GM19468 (cell line): ENCODE data around the gene PSG7.
"Not testable (repeated sequence)": the region's sequence is repeated elsewhere in the genome, so short reads cannot be mapped to it uniquely, and the experiment has no call there.

ENCODE experiments used
- ATAC-seq: cut with Tn5 transposase; IDR thresholded peaks from one replicate; pipeline ENCODE4 v1.9.1; 2021; ENCODE audit warnings: mild to moderate bottlenecking, moderate library complexity, moderate number of reproducible peaks; ENCODE audit not compliant: unreplicated experiment; ENCODE audit errors: extremely low read depth

Gene PSG7

GRCh38 chr19:42917634-42918033 lies 19.4 kb downstream of the PSG7 start, which contains the start of gene PSG6:
Gene PSG6 (minus strand): TSS chr19:42917894. CDS start chr19:42917792, 102 bp downstream.
- not testable (repeated sequence) for ATAC-seq

- not testable (repeated sequence) for ATAC-seq
These were observed 20.1 kb downstream of the PSG7 start for GRCh38 chr19:42916931-42917330.

GRCh38 chr19:42913516-42913915 lies 23.5 kb downstream of the PSG7 start:
- ATAC-seq: not testable (repeated sequence)

- not testable (repeated sequence) for ATAC-seq
These were observed 24.1 kb downstream of the PSG7 start for GRCh38 chr19:42912941-42913340.

GRCh38 chr19:42911731-42912130 lies 25.3 kb downstream of the PSG7 start:
- not testable (repeated sequence) for ATAC-seq

GRCh38 chr19:42906162-42906561 lies 30.8 kb downstream of the PSG7 start:
- not testable (repeated sequence) for ATAC-seq

- ATAC-seq: not testable (repeated sequence)
These were observed 36.4 kb downstream of the PSG7 start for GRCh38 chr19:42900561-42900960.

GRCh38 chr19:42899674-42900073 lies 37.3 kb downstream of the PSG7 start:
- not testable (repeated sequence) for ATAC-seq

- not testable (repeated sequence) for ATAC-seq
These were observed 37.9 kb downstream of the PSG7 start for GRCh38 chr19:42899110-42899509.

- ATAC-seq: not testable (repeated sequence)
These were observed 38.4 kb downstream of the PSG7 start for GRCh38 chr19:42898656-42899055.

GRCh38 chr19:42897729-42898128 lies 39.3 kb downstream of the PSG7 start:
- not testable (repeated sequence) for ATAC-seq

GRCh38 chr19:42890446-42890845 lies 46.6 kb downstream of the PSG7 start:
- ATAC-seq: not testable (repeated sequence)

GRCh38 chr19:42887876-42888445 lies 49.0 kb downstream of the PSG7 start:
- not testable (repeated sequence) for ATAC-seq

GRCh38 chr19:42882730-42883129 lies 54.3 kb downstream of the PSG7 start:
- ATAC-seq: not testable (repeated sequence)

GRCh38 chr19:42882010-42882409 lies 55.0 kb downstream of the PSG7 start:
- not testable (repeated sequence) for ATAC-seq

GRCh38 chr19:42881279-42881678 lies 55.7 kb downstream of the PSG7 start:
- ATAC-seq: not testable (repeated sequence)

GRCh38 chr19:42880621-42881020 lies 56.4 kb downstream of the PSG7 start:
- ATAC-seq: not testable (repeated sequence)

GRCh38 chr19:42879613-42880012 lies 57.4 kb downstream of the PSG7 start, which contains the start of gene PSG1:
Gene PSG1 (minus strand): TSS chr19:42879713. CDS start chr19:42879581, 132 bp downstream.
- no peak for ATAC-seq

- not testable (repeated sequence) for ATAC-seq
These were observed 60.4 kb downstream of the PSG7 start for GRCh38 chr19:42876596-42876995.

- not testable (repeated sequence) for ATAC-seq
These were observed 61.1 kb downstream of the PSG7 start for GRCh38 chr19:42875881-42876280.

- ATAC-seq: not testable (repeated sequence)
These were observed 61.9 kb downstream of the PSG7 start for GRCh38 chr19:42874901-42875813.
